Activated T-cell treated with anti-CD3 and anti-CD28 coated beads for 24 hours (primary cell): Measurements from ENCODE around the gene HNRNPA2B1.
"Not testable (repeated sequence)": the region's sequence is repeated elsewhere in the genome, so short reads cannot be mapped to it uniquely, and the experiment has no call there.

Source experiments
- DNase-seq: peaks from one replicate; pipeline ENCODE4 v3.0.0-alpha.2; 2020; ENCODE audit warnings: low read depth

Gene HNRNPA2B1

GRCh38 chr7:26185131-26185843 is 15.3 kb downstream of the HNRNPA2B1 start:
- no peak for DNase-seq

- not testable (repeated sequence) for DNase-seq
Measured at GRCh38 chr7:26184281-26185101, 16.1 kb downstream of the HNRNPA2B1 start.

GRCh38 chr7:26183545-26184280 is 16.8 kb downstream of the HNRNPA2B1 start:
- no peak for DNase-seq

- no peak for DNase-seq
Measured at GRCh38 chr7:26182706-26183105, 17.8 kb downstream of the HNRNPA2B1 start.

- DNase-seq, result no peak
Measured at GRCh38 chr7:26182283-26182682, 18.3 kb downstream of the HNRNPA2B1 start.

- no peak for DNase-seq
Measured at GRCh38 chr7:26181474-26182227, 18.9 kb downstream of the HNRNPA2B1 start.

GRCh38 chr7:26180792-26181198 is 19.8 kb downstream of the HNRNPA2B1 start:
- DNase-seq, result no peak

GRCh38 chr7:26179826-26180497 is 20.6 kb downstream of the HNRNPA2B1 start:
- DNase-seq, result no peak

- no peak for DNase-seq
Measured at GRCh38 chr7:26179422-26179821, 21.1 kb downstream of the HNRNPA2B1 start.

- no peak for DNase-seq
Measured at GRCh38 chr7:26178272-26178960, 22.1 kb downstream of the HNRNPA2B1 start.

GRCh38 chr7:26177269-26177668 is 23.3 kb downstream of the HNRNPA2B1 start:
- DNase-seq, result not testable (repeated sequence)

- DNase-seq, result not testable (repeated sequence)
Measured at GRCh38 chr7:26176696-26177095, 23.9 kb downstream of the HNRNPA2B1 start.

GRCh38 chr7:26175903-26176302 is 24.6 kb downstream of the HNRNPA2B1 start:
- not testable (repeated sequence) for DNase-seq

- no peak for DNase-seq
Measured at GRCh38 chr7:26172048-26172447, 28.5 kb downstream of the HNRNPA2B1 start.

GRCh38 chr7:26171601-26172000 is 28.9 kb downstream of the HNRNPA2B1 start:
- no peak for DNase-seq

- DNase-seq, result no peak
Measured at GRCh38 chr7:26170663-26171062, 29.9 kb downstream of the HNRNPA2B1 start.

GRCh38 chr7:26169271-26169670 is 31.3 kb downstream of the HNRNPA2B1 start:
- DNase-seq, result no peak

GRCh38 chr7:26168458-26169023 is 32.0 kb downstream of the HNRNPA2B1 start:
- no peak for DNase-seq

GRCh38 chr7:26167303-26167934 is 33.1 kb downstream of the HNRNPA2B1 start:
- no peak for DNase-seq
